ENCODE measurements around the gene ZNF101.
"Not testable (repeated sequence)": the region's sequence is repeated elsewhere in the genome, so short reads cannot be mapped to it uniquely, and the experiment has no call there.

ZNF101 gene

DNA sequence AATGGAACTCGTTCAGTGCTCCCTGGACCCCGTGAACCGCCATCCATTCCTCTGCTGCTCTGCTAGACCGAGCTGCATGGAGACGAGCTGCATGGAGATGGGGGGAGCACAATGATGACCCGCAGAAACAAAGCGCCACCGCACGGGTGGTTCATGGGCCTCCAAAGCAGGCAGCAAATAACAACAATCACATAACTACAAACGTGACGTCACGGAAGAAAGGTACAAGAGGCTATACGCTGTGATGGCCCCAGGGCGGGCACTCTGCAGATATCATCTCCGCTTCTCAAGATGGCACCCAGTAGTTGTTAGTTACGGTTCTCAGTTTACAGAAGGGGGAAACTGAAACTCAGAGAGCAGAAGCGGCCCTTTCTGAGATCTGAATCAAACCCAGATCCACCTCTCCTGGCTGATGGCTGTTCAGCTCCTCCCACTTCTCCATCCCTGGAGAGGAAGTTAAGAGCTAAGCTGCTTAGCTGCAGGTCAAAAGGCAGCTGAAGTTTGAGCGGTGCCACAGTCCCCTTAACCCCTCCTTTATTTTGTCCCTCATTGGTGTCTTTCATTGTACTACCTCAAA, 6.9 kb upstream of the ZNF101 start:
- no peak for DNase-seq (ENCODE audit: low read depth)

DNA sequence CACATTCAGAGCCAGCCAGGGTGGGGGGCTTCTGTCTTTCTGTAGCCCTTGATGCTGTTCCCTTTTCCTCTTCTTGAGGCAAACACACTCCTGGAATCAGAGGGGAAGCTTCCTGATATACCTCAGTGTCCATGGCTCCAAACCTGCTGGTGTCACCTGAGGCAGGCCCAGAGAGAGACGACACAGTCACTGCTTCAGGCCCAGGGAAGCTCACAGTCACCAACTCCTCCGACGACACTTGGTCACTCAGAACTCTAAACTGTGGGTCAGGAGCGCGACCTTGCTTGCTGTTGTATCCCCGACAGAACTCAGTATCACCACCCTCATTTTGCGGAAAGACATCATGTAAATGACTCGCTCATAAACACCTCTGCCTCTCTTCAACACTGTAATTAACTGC, 6.3 kb upstream of the ZNF101 start:
- DNase-seq (ENCODE audit: low read depth) = no peak

DNA sequence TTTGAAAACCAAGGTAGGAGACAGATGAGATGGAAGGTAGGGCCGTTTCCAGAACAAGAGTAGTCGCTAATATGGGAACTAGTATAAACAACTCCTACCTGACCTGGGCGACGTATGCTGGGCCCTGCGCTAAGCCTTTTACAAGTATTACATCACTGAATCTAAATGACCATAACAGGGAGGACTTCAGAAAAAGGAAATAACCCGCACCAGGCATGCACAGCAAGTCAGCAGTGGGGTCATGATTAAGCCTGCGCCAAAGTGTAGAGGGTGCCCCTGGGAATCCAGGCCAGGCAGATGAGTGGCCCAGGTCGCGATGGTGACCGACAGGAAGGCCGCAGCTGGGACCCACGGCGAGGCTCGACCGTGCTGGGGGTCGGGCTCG, 5.8 kb upstream of the ZNF101 start:
- DNase-seq (ENCODE audit: low read depth) = no peak

DNA sequence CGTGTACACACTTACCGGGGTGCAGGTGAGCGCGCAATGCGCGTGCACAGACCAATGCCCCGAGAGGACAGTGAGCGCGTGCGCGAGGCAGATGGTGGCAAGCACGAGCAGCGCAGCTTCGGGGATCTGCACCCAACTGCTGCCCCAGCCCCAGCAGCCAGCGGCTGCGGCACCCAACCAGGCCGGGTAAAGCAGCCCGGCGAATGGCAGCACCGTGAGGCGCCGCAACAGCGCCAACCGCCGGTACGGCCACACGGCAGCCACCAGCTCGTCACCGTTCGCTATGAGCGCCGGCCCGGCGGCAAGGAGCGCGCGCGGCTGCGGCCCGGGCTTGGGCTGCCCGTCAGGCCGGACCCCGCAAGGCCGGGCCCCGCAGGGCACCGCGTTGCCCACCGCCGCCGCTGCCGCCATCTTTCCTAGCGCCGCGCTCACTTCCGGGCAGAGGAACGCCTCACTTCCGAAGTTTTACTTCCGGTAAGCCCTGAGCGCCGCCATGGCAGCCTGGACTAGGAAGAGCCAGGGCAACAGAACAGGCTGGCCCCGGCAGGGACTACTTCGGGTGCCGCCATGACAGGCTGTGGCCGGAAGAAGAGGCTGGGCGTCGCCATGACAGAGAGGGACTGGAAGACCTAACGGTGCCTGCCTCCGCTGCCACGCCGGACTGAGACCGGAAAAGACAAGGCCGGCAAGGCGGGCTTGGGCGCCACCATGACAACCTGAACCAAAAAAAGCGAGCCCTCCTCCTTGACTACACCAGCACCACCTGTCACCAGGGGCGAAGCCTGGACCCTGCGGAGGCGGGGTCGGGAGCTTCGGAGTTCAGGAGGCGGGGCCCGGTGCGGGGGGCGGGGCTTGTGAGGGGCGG, 5.2 kb upstream of the ZNF101 start, which contains the start of gene ATP13A1:
Gene ATP13A1 (minus strand): TSS at position 421 of the 865 bp plus-strand sequence. CDS start 10 bp downstream, at position 411.
- DNase-seq (ENCODE audit: low read depth) = peak; percentile 92

DNA sequence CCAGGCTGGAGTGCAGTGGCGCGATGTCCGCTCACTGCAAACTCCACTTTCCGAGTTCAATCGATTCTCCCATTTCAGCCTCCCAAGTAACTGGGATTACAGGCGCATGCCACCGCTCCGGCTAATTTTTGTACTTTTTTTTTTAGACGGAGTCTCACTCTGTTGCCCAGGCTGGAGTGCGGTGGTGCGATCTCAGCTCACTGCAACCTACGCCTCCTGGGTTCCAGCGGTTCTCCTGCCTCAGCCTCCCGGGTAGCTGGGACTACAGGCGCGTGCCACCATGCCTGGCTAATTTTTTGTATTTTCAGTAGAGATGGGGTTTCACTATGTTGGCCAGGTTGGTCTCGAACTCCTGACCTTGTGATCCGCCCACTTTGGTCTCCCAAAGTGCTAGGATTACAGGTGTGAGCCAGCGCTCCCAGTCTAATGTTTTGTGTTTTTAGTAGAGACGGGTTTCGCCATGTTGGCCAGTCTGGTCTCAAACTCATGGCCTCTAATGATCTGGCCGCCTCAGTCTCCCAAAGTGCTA, 3.2 kb upstream of the ZNF101 start:
- not testable (repeated sequence) for DNase-seq (ENCODE audit: low read depth)

DNA sequence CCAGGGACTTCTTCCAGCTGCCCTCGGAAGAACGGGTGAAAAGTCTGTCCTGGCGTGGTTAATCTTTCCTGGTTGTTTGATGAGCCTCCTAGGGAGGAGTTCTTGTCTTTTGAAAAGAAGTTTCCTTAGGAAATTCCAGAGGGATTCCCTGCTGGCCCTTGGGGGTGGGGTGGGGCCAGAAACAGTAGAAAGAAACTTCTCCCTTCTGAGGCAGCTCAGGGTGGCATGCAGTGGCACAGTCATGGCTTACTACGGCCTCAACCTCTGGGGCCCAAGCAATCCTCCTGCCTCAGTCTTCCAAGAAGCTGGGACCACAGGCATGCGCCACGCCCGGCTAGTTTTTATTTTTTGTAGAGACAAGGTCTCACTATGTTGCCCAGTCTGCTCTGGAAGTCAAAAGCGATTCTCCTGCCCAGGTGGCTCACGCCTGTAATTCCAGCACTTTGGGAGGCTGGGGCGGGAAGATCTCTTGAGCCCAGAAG, 1.5 kb downstream of the ZNF101 start:
- DNase-seq (ENCODE audit: low read depth) = no peak

DNA sequence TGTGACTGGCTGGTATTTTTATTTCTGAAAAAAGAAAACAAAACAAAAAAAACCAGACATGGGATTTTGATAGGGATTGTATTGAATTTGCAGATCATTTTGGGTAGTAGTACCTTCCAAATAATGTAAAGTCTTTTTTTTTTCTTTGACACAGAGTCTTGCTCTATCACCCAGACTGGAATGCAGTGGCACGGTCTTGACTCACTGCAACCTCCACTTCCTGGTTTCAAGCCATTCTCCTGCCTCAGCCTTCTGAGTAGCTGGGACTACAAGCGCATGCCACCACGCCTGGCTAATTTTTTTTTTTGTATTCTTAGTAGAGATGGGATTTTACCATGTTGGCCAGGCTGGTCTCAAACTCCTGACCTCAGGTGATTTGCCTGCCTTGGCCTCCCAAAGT, 4.2 kb downstream of the ZNF101 start:
- DNase-seq (ENCODE audit: low read depth) = no peak

DNA sequence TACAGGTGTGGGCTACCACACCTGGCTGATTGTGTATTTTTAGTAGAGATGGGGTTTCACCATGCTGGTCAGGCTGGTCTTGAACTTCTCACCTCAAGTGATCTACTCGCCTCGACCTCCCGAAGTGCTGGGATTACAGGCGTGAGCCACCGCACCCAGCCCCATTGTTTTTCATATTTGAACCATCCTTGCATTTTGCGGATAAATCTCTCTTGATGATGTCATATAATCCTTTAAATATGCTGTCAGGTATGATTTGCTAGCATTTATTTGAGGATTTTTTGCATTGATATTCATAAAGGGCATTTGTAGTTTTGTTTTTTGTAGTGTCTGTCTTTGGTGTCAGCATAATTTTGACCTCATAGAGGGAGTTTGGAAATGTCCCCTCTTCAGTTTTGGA, 5.7 kb downstream of the ZNF101 start:
- DNase-seq (ENCODE audit: low read depth) = no peak

DNA sequence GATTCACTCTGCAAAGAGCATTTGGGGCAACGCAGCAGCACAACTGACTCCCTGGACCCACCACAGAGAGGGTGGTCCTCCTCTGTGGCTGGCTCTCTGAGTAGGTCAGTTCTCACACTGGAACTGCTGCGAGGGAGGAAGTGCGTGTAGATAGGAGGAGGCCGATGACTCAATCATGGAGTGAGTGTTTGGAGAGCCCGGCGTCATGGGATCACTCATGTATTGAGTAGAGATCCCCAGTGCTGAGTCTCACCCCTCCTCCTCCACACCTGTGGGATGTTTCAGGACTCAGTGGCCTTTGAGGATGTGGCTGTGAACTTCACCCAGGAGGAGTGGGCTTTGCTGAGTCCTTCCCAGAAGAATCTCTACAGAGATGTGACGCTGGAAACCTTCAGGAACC, 8.9 kb downstream of the ZNF101 start:
- no peak for DNase-seq (ENCODE audit: low read depth)

DNA sequence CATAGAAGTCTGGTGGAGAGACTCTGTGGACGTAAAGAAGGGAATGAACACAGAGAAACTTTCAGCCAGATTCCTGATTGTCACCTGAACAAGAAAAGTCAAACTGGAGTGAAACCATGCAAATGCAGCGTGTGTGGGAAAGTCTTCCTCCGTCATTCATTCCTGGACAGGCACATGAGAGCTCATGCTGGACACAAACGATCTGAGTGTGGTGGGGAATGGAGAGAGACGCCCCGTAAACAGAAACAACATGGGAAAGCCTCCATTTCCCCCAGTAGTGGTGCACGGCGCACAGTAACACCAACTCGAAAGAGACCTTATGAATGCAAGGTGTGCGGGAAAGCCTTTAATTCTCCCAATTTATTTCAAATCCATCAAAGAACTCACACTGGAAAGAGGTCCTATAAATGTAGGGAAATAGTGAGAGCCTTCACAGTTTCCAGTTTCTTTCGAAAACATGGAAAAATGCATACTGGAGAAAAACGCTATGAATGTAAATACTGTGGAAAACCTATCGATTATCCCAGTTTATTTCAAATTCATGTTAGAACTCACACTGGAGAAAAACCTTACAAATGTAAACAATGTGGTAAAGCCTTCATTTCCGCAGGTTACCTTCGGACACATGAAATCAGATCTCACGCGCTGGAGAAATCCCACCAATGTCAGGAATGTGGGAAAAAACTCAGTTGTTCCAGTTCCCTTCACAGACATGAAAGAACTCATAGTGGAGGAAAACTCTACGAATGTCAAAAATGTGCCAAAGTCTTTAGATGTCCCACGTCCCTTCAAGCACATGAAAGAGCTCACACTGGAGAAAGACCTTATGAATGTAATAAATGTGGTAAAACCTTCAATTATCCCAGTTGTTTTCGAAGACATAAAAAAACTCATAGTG, 10.8 kb downstream of the ZNF101 start:
- DNase-seq (ENCODE audit: low read depth) = no peak

DNA sequence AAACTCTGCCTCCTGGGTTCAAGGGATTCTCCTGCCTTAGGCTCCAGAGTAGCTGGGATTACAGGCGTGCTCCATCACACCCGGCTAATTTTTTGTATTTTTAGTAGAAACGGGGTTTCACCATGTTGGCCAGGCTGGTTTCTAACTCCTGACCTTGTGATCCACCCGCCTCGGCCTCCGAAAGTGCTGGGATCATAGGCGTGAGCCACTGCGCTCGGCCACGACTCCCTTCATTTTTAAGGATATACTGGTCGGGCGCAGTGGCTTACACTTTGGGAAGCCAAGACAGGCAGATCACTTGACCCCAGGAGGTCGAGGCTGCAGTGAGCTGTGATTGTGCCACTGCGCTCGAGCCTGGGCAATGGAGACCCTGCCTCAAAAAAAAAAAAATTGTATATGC, 17.5 kb downstream of the ZNF101 start:
- DNase-seq (ENCODE audit: low read depth) = not testable (repeated sequence)

DNA sequence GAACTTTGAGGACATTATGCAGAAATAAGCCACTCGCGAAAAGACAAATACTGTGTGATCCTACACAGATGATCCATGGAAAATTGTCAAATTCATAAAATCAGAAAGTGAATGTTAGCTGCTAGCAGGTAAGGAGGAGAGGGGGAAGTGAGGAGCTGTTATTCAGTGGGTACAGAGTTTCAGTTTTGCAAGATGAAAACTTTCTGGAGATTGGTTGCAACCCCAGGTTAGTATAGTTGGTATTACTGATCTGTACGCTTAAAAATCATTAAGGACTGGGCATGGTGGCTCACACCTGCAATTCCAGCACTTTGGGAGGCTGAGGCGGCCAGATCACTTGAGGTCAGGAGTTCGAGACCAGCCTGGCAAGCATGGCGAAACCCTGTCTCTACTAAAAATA, 17.9 kb downstream of the ZNF101 start:
- no peak for DNase-seq (ENCODE audit: low read depth)

DNA sequence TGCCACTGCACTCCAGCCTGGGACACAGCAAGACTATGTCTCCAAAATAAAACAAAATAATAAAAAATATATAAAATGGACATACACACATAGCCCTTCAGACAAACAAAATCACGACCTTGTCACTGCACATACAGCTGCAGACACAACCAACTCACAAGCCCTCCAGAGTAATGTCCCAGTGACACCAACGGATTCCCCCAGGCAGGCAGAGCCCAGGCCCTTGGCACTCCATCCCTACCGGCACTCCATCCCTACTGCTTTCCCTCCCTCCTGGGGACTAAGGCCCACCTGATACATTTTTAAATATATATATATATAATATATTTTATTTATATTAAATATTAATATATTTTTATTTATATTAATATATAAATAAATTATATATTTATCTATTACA, 18.5 kb downstream of the ZNF101 start:
- DNase-seq (ENCODE audit: low read depth) = no peak

DNA sequence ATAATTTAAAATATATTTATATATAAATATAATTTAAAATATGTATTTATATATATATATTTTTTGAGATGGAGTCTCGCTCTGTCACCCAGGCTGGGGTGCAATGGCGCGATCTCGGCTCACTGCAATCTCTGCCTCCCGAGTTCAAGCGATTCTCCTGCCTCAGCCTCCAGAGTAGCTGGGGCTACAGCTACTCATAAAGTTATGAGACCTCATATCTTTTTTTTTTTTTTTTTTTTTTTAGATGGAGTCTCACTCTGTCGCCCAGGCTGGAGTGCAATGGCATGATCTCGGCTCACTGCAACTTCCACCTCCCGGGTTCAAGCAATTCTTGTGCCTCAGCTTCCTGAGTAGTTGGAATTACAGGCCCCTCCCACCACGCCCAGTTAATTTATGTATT, 20.4 kb downstream of the ZNF101 start:
- not testable (repeated sequence) for DNase-seq (ENCODE audit: low read depth)

DNA sequence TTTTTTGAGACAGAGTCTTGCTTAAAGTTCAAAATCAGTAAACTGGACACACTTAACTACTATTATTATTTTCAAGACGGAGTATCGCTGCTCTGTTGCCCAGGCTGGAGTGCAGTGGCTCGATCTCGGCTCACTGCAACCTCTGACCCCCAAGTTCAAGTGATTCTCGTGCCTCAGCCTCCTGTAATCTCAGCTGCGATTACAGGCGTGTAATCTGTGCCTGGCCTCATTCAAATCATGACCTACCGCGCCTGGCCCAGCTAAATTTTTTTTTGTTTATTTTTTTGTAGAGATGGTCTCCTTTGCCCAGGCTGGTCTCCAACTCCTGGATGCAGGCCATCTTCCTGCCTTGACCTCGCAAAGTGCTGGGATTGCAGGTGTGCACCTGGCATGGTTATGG, 23.0 kb downstream of the ZNF101 start:
- no peak for DNase-seq (ENCODE audit: low read depth)

DNA sequence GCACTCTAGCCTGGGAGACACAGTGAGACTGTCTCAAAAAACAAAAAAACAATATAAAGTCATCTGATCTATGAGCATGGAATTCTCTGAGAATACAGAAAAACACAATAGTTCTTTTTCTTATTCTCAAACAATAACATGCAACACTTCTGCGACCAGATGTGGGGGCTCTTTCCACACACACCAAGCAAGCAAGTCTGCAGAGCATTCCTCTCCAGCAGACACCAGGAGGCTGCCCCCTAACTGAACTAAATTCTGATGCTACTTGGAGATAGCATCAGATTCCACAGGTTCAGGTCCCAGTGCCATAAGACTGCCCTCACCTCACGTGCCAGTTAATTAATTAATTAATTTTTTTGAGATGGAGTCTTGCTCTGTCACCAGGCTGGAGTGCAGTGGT, 27.7 kb downstream of the ZNF101 start:
- no peak for DNase-seq (ENCODE audit: low read depth)

DNA sequence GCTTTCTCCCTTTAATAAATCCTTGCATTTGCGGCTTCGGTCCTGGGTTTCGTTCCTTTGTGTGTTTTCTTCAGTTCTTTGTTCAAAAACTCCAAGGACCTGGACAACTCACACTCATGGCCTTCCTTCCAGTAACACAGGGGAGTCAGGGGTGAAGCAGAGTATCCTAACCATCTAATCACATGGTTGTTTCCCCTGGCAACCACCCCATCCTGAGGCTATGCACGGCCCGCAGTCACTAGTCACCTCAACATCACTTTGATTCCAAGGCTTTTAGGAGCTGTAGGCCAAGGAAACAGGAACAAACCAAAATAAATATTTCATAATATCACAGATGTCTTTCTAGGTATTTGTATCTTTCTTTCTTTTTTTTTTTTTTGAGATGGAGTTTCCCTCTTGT, 28.9 kb downstream of the ZNF101 start:
- no peak for DNase-seq (ENCODE audit: low read depth)

DNA sequence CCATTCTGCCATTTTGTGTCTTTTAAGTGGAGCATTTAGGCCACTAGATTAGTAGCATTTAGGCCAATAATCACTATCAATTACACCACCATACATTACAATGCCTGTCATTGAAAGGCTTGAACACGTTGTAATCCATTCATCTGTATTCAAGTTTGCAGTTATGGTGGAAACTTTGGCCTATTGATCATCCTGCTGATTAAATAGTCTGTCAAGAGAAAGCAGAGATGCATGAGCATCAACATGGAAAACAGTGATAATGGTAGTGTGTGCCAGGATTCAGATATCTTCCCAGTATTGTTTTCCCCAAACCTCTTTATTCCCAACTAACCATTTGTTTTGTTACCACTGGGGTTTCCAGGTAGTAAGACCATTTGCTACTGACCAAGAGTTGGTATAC, 31.9 kb downstream of the ZNF101 start:
- DNase-seq (ENCODE audit: low read depth) = not testable (repeated sequence)

DNA sequence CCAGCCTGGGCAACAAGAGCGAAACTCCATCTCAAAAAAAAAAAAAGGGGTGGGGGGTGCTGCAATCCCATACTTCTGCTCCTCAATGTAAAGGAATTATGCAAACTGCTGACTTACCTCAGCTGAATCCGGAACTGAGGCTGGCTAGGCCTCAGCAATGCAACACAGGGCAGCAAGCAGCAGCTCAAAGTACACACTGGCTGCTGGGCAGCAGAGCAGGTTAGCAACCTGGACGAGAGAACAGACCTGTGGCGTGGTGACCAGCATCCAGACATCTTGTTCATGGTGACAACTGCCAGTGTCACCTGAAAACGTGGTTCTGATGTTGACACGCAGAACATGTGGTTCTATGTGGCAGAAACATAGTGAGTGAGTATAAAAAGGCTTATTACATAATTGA, 36.2 kb downstream of the ZNF101 start:
- DNase-seq (ENCODE audit: low read depth) = no peak

DNA sequence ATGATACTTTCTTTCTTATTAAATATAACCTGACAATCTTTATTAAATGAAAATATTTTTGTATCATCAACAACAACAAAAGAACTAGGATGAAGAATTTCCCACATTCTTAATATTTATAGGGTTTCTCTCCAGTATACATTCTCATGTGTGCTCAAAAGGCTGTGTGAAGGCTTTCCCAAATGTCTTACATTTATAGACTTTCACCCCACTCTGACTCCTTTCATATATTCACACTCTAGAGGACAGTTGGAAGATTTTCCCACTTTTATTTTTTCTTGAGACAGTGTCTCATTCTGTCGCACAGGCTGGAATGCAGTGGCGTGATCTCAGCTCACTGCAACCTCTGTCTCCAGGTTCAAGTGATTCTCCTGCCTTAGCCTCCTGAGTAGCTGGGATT, 41.9 kb downstream of the ZNF101 start:
- DNase-seq (ENCODE audit: low read depth) = no peak

DNA sequence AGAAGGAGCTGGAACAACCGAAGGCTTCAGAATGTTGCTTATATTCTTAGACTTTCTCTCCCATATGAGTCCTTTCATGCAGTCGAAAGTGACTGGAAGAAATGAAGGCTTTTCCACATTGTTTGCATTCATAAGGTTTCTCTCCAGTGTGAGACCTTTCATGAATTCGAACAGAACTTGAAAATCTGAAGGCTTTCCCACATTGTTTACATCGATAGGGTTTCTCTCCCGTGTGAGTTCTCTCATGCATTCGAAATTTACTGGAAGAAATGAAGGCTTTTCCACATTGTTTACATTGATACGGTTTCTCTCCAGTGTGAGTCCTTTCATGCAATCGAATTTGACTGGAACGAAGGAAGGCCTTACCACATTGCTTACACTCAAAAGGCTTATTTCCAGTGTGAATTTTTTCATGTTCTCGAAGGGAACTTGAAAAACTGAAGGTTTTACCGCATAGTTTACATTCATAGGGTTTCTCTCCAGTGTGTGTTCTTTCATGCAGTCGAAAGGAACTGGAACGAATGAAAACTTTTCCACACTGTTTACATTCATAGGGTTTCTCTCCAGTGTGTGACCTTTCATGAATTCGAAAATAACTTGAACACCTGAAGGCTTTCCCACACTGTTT, 42.8 kb downstream of the ZNF101 start:
- DNase-seq (ENCODE audit: low read depth) = no peak
